Measurements from ENCODE around the gene LIPT2.

Gene LIPT2

GRCh38 chr11:74463216-74463615, 30.3 kb downstream of the LIPT2 start:
- no peak for DNase-seq

DNA sequence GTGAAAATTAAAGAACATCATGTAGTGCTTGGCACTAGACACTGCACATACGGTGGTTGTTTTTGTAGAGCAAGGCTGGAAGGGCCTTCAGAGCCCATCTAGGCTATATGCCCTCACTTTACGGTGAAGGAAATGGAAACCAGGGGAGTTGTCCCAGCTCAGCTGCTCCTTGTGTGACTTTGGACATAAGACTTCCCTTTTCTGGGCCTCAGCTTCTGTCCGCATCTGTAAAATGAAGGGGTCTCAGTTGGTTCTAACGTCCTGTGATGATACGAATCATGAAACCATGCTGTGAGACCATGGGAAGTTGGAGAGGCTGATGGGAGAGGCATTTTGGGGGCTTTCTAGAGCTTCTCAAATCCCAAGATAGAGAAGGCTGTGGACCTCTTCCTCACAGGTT, 30.9 kb downstream of the LIPT2 start:
- DNase-seq, result no peak

- no peak for DNase-seq
Measured at GRCh38 chr11:74462009-74462408, 31.5 kb downstream of the LIPT2 start.

GRCh38 chr11:74460481-74461154, 32.9 kb downstream of the LIPT2 start:
- DNase-seq, result no peak

GRCh38 chr11:74460065-74460464, 33.5 kb downstream of the LIPT2 start:
- DNase-seq, result no peak

DNA sequence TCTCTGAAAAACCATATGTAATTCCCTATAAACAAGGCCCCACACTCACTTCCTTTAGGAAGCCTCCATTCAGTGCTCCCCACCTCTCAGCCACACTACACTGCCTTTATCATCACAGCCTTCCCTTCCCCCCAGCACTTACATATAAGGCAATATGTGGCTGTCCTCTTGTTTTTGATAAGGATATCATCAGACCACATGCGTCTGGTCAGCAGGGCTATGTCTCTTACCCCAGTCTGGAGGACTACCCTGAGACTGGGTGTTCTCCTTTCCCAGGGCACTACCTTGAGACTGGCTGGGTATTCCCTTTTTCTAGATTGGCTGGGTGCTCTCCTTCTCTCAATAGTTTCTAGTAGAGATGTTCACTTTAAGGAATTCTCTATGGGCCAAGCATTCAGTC, 33.9 kb downstream of the LIPT2 start:
- DNase-seq, result no peak

GRCh38 chr11:74457356-74457755, 36.2 kb downstream of the LIPT2 start:
- no peak for DNase-seq

DNA sequence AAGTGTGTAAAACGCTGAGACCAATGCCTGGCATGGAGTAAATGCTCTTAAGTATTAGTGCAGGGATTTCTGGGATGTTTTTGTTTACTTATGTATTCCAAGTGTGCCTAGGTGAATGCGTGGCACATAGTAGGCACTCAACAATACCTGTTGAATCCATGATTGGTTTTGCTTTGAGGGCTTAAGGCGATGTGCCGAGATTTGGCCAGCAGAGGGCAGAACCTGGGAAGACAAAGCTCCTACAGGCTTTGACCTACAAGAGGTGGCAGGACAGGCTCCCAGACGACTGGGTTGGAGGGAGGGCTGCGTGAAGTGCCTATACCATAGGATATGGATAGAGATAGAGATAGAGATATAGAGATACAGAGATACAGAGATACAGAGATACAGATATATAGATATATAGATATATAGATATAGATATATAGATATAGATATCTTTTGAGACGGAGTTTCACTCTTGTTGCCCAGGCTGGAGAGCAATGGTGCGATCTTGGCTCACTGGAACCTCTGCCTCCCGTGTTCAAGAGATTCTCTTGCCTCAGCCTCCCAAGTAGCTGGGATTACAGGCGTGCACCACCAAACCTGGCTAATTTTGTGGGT, 40.0 kb downstream of the LIPT2 start:
- peak; percentile 52 to 57 for DNase-seq

DNA sequence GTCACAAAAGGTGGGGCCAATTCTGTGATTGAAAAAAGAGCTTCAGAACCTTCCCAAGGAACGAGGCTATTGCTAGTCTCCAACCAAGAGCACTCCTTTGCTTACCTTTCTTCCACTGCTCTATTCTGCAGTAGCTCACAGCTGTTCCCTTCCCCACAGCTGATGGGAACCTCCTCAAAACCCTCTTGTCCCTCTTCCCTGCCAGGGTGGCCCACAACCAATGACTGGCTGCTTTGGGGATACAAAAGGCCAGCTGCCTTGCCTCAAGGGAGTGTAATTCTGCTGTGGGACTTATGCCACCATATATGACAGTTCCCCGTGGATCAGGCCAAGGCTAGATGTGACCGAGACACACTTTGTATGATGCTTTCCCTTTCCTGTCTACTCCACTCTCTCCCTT, 41.2 kb downstream of the LIPT2 start:
- no peak for DNase-seq

DNA sequence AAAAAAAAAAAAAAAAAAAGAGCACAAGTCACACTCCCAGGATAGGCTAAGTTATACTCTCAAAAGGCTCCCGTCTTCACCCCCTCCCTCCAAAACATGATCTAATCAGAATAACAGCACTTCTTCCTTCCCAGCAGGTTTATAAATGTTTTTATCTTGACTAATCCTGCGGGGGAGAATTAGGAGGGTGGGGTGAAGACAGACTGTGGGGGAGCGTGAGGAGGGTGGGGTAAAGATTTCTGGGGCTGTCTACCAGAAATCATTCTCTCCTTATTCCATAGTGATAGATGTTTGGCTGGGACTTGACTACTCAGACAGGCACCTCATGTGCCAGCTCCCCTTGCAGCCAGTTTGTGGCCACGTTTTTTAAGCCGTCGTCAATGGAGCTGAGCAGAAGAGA, 43.2 kb downstream of the LIPT2 start:
- DNase-seq, result no peak

DNA sequence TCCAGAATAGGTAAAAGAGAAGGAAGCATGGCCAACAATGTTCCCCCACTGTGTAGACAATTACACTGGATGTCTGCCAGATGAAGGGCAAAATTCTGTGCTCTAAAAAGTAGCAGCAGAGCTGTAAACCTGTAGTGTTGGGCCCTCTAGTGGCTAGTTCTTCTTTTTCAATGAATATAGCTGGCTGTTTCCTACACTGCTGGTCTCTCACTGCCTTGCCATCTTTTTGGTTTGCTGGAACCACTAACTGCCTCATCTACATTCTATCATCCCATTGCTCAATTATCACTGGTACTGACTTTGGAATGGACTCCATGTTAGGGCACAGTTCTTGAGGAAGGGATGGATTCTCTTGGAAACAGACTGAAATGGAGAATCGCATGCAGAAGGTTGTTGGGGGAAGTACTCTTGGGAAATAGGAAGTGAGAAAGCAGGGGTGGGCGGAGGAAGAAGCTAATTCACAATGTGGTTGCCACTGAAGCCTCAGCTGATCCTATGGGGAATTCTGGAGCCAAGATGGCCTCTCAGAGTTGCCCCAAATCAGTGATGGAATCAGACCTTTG, 44.1 kb downstream of the LIPT2 start:
- DNase-seq, result peak; percentile 88 to 93

DNA sequence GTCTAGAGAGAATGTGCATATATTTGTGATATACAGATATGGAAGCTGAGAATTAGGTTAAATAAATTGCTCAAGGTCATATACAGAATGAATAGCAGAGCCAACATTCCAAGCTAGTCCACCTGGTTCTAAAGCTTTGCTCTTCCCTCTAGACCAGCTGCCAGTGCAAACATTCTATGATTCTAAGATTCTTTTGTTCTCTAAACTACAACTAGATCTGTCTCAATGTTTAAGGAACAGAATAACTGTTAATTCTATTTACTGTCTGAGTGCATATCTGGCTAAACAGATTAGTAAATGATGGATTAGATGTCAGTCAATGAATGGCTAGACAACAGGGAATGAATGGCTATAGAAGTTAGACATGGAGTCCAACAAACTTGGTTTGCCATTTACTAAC, 45.8 kb downstream of the LIPT2 start:
- DNase-seq, result no peak

DNA sequence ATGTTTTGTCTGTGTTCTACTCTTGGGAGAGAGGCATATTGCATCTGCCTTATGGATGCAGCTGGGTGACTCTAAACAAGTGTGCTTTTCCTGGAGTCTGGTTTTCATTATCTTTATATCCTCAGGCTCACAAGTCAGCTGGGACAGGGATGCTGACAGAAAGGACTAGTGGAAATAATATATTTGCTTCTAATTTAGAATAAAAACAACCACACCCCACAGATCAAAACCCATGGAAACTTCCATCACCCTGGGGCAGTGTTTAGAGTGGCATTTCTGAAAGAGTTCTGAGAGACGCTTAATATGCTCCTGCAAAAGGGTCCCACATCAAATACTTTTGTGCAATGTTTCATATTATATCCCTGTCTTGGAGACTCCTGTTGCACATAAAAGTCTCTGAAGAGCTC, 47.0 kb downstream of the LIPT2 start:
- no peak for DNase-seq

DNA sequence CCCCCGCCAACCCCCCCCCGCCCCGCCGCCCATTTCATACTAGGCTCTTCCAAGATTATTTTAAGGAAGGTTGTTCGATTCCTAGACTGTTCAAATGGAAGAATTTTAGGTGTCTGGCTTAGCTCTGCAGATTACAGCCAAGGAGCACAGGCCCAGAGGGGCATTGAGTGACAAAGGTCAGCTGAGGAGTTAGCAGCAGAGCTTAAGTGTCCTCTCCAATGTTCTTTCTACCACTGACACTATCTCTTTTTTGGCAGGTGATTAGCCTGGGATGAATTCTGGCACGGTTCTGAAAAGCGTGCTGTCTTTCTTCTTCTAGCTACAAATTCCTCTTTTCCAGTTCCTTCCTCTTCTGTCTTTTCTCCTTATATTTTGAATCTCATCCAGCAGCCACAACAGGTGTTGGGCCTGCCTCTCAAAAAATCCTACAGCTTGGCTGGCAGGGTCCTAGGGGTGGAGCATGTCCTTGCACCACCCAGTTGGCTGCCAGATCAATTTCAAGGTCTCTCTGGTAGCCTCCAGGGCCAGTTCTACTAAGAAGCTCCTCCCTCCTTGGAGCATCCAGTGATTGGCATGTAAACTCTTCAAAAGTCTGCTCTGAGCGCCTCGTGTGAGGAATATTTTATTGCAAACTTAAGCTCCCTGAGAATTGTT, 49.2 kb downstream of the LIPT2 start:
- no peak for DNase-seq

DNA sequence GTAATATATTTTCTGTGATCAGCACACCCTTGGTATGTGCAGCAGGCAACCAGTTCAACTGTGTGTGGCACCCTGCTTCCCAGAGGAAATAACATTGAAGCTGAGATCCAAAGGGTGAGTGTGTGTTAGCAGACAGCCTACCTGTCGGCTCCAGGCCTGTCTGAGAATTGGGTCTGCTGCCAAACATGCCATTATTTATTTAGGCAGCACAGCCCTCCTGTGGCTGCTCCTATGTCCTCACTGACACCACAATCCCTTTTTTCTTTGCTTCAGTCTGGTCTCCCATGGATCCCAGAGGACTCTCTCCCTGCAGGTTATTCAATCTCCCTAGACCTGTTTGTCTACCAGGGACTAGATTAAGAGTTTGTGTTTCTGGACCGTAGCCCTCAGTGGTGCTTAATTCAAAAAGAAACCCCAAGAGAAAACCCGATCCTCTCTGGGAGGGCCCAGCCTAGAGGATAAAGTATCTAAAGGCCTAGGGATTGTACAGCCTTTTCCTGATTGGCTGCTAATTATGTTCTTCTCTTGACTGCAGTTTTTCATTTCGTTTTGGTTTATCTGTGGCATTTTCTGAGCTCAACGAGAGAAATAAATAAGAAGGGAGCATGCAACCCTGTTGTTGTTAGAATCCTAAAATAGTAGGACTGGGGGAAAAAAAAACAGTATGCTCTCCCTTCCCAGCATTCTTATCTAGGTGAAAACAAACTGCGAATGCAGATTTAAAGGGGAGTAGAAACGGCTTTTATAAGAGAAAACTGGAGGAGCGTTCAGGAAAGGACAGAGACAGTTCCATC, 50.3 kb downstream of the LIPT2 start:
- DNase-seq, result peak; percentile 82 to 93

DNA sequence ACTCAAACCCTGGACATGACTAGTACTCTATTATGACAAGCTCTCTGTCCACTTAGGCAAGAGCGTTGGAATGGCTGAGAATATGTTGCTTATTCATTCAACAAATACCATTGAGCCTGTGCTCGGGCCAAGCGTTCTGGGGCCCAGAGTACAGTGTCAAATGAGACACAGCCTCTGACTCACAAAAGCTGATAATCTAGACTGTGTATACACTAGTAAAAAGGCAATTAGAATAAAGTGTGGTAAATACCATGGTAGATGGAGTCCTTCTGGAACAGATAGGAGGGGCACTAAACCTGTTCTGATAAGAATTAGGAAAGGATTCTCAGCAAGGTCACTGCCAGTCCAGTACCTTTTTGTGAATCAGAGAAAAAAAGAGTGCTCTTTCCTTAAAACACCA, 50.9 kb downstream of the LIPT2 start:
- DNase-seq, result no peak
